ENCODE data around the gene RRAGD.

- TF ChIP-seq, protein P1, sequence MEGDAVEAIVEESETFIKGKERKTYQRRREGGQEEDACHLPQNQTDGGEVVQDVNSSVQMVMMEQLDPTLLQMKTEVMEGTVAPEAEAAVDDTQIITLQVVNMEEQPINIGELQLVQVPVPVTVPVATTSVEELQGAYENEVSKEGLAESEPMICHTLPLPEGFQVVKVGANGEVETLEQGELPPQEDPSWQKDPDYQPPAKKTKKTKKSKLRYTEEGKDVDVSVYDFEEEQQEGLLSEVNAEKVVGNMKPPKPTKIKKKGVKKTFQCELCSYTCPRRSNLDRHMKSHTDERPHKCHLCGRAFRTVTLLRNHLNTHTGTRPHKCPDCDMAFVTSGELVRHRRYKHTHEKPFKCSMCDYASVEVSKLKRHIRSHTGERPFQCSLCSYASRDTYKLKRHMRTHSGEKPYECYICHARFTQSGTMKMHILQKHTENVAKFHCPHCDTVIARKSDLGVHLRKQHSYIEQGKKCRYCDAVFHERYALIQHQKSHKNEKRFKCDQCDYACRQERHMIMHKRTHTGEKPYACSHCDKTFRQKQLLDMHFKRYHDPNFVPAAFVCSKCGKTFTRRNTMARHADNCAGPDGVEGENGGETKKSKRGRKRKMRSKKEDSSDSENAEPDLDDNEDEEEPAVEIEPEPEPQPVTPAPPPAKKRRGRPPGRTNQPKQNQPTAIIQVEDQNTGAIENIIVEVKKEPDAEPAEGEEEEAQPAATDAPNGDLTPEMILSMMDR (conservative IDR thresholded peaks at IDR 0.05), result no peak
- TF ChIP-seq EZH2 (IDR thresholded peaks at IDR 0.05; ENCODE audit: low read depth), result no peak
Observed at GRCh38 chr6:89410231-89410761, 1.8 kb downstream of the RRAGD start.

All from PC-9 (cell line).